Skin epidermis (tissue), 12 donors: ENCODE results near the gene OOSP3.
A peak's percentile ranks its signal among the peaks of the same experiment; 100 is the strongest.
"Not testable (repeated sequence)": the region's sequence is repeated elsewhere in the genome, so short reads cannot be mapped to it uniquely, and the experiment has no call there.

ENCODE experiments used
- H3K27ac ChIP-seq, 21 experiments: fragments of 200-600 bp; sonication (generic) in 11 of 21; one replicate each; pipeline ENCODE4 v1.5.0; 2020; ENCODE audit warnings: mild to moderate bottlenecking in 3 of 21, inconsistent platforms in 2 of 21, moderate library complexity in 2 of 21
- H3K4me3 ChIP-seq, 7 experiments: fragments of 200-600 bp; sonication (generic) in 2 of 7; one replicate each; pipeline ENCODE4 v1.5.0; 2020; ENCODE audit warnings: inconsistent platforms in 2 of 7, mild to moderate bottlenecking in 2 of 7, moderate library complexity in 1 of 7

Gene OOSP3

GRCh38 chr11:59878575-59878974 lies at the start of gene OOSP3:
OOSP3 (plus strand) TSS chr11:59878782; CDS start chr11:59878809, 27 bp downstream.
- no peak within 1 kb of the TSS for H3K27ac ChIP-seq

GRCh38 chr11:59829358-59829757 lies 49.2 kb upstream of the OOSP3 start:
- Histone ChIP-seq H3K27ac (no peak overlapping the region), H3K4me3 (no peak overlapping the region)

More at GRCh38 chr11:59878575-59878974, at the start of gene OOSP3:
- no peak within 1 kb of the TSS for H3K4me3 ChIP-seq

- H3K27ac ChIP-seq: no peak overlapping the region
- H3K4me3 ChIP-seq: no peak overlapping the region
These were observed 45.0 kb upstream of the OOSP3 start for GRCh38 chr11:59833602-59834001.

GRCh38 chr11:59839615-59840014 lies 39.0 kb upstream of the OOSP3 start:
- Histone ChIP-seq H3K27ac (no peak overlapping the region), H3K4me3 (no peak overlapping the region)

- Histone ChIP-seq H3K27ac (no peak overlapping the region), H3K4me3 (no peak overlapping the region)
These were observed 37.1 kb upstream of the OOSP3 start for GRCh38 chr11:59841514-59841913.

- H3K27ac ChIP-seq: no peak overlapping the region
- H3K4me3 ChIP-seq: no peak overlapping the region
These were observed 36.3 kb upstream of the OOSP3 start for GRCh38 chr11:59842316-59842715.

GRCh38 chr11:59845399-59845798 lies 33.2 kb upstream of the OOSP3 start, which contains the start of gene CBLIF:
CBLIF (minus strand) TSS chr11:59845499; CDS start chr11:59845453, 46 bp downstream.
- no peak within 1 kb of the TSS for H3K4me3 ChIP-seq
- no peak within 1 kb of the TSS for H3K27ac ChIP-seq

- no peak overlapping the region for H3K27ac ChIP-seq
- H3K4me3 ChIP-seq: no peak overlapping the region
These were observed 32.0 kb upstream of the OOSP3 start for GRCh38 chr11:59846556-59846955.

- H3K4me3 ChIP-seq: no peak overlapping the region
- H3K27ac ChIP-seq: no peak overlapping the region
These were observed 31.0 kb upstream of the OOSP3 start for GRCh38 chr11:59847626-59848025.

- H3K27ac ChIP-seq: peak overlapping the region in 1 of 21 experiments; percentile 44
- not testable (repeated sequence) for H3K4me3 ChIP-seq
These were observed 30.1 kb upstream of the OOSP3 start for GRCh38 chr11:59848439-59848838.

- H3K27ac ChIP-seq: peak overlapping the region in 1 of 21 experiments; percentile 44
- H3K4me3 ChIP-seq: no peak overlapping the region
These were observed 29.5 kb upstream of the OOSP3 start for GRCh38 chr11:59849129-59849528.

- H3K27ac ChIP-seq, H3K4me3 ChIP-seq: not testable (repeated sequence)
These were observed 29.0 kb upstream of the OOSP3 start for GRCh38 chr11:59849551-59849950.

- not testable (repeated sequence) for H3K27ac ChIP-seq, H3K4me3 ChIP-seq
These were observed 27.2 kb upstream of the OOSP3 start for GRCh38 chr11:59851416-59851815.

- H3K4me3 ChIP-seq: no peak overlapping the region
- no peak overlapping the region for H3K27ac ChIP-seq
These were observed 23.7 kb upstream of the OOSP3 start for GRCh38 chr11:59854871-59855270.

- H3K4me3 ChIP-seq: no peak overlapping the region
- H3K27ac ChIP-seq: peak overlapping the region in 4 of 21 experiments; percentile 6 to 64 (median 52)
These were observed 20.8 kb upstream of the OOSP3 start for GRCh38 chr11:59857439-59858434.

- no peak overlapping the region for H3K4me3 ChIP-seq
These were observed 18.9 kb upstream of the OOSP3 start for GRCh38 chr11:59859673-59860072.

GRCh38 chr11:59862252-59862651 lies 16.3 kb upstream of the OOSP3 start:
- Histone ChIP-seq H3K27ac (no peak overlapping the region), H3K4me3 (no peak overlapping the region)

More at GRCh38 chr11:59859673-59860072, 18.9 kb upstream of the OOSP3 start:
- H3K27ac ChIP-seq: no peak overlapping the region

GRCh38 chr11:59865031-59865430 lies 13.6 kb upstream of the OOSP3 start:
- Histone ChIP-seq H3K4me3 (no peak overlapping the region), H3K27ac (no peak overlapping the region)

GRCh38 chr11:59866397-59866796 lies 12.2 kb upstream of the OOSP3 start, which contains the start of gene TCN1:
TCN1 (minus strand) TSS chr11:59866487; CDS start chr11:59866470, 17 bp downstream.
- no peak within 1 kb of the TSS for H3K27ac ChIP-seq
- H3K4me3 ChIP-seq: no peak within 1 kb of the TSS

- H3K27ac ChIP-seq: no peak overlapping the region
These were observed 11.7 kb upstream of the OOSP3 start for GRCh38 chr11:59866836-59867235.

GRCh38 chr11:59867946-59868345 lies 10.6 kb upstream of the OOSP3 start:
- Histone ChIP-seq H3K27ac (no peak overlapping the region), H3K4me3 (no peak overlapping the region)

More at GRCh38 chr11:59866836-59867235, 11.7 kb upstream of the OOSP3 start:
- H3K4me3 ChIP-seq: no peak overlapping the region
